ENCODE data around the gene NOP9. TPM values are rescaled to one million over a fixed set of nuclear protein-coding genes. Genes with fewer than 3 reads are reported as not detected.

NOP9 gene
- total RNA-seq, 4 donors from 2014 or later, result 19.4 to 29.2 (median 22.8) TPM

DNA sequence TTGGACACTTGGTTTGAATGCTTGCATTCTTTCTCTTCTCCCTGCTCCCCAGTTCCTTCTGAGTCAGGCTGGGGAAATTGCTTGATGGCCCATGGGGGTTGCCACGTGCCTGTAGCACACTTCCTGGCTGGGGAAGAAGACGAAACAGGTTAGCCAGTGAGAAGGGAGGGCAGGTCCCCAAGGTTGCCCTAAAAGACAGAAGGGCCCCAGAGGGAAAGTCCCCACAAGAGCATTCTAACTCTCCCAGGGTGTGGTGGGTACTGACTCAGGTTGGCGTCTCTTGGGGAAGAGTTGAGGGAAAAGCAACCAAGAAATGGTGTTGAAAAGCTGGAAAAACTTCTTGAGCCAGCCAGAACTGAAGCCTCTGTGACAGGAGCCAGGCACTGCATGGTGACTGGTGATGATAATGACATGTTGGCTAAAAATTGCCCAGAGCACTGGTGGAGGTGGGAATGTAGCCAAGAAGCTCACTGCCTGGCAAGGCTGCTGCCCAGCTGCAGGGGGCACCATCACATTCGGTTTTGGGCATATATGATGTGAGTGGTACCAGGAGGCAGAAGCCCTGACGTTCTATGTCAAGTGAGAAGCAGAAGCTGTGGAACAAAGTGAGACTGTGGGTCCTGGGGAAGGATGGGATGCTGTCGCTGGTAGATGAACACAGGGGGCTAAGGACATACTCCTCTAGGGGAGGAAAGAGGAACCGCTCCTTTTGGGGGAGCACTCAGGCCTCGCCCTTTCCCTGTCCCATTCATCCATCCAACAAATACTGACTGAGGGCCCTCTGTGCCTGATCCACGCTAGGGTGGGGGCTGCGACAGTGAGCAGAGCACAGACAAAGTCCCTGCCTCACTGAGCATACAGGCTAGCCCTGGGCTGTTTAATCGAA, 20.1 kb upstream of the NOP9 start:
- no peak for ATAC-seq
- Histone ChIP-seq H3K27me3 (no peaks in the 10 kb centered on the region), H3K9me3 (no peaks in the 10 kb centered on the region), H3K36me3 (no peaks in the 10 kb centered on the region), H3K27ac (no peak overlapping the region), H3K4me3 (no peak overlapping the region), H3K4me1 (no peaks in the 10 kb centered on the region)
- whole genome bisulfite sequencing, 2 donors (ENCODE audit: low coverage in 1 of 2), result 59 to 87% methylated on average over 5 to 6 of the region's 11 CpGs
- TF ChIP-seq EP300 (IDR thresholded peaks at IDR 0.05), result no peak
- no peak for TF ChIP-seq POLR2AphosphoS5 (IDR thresholded peaks at IDR 0.05)
- no peak for TF ChIP-seq POLR2A (IDR thresholded peaks at IDR 0.05)
- TF ChIP-seq, protein P1, sequence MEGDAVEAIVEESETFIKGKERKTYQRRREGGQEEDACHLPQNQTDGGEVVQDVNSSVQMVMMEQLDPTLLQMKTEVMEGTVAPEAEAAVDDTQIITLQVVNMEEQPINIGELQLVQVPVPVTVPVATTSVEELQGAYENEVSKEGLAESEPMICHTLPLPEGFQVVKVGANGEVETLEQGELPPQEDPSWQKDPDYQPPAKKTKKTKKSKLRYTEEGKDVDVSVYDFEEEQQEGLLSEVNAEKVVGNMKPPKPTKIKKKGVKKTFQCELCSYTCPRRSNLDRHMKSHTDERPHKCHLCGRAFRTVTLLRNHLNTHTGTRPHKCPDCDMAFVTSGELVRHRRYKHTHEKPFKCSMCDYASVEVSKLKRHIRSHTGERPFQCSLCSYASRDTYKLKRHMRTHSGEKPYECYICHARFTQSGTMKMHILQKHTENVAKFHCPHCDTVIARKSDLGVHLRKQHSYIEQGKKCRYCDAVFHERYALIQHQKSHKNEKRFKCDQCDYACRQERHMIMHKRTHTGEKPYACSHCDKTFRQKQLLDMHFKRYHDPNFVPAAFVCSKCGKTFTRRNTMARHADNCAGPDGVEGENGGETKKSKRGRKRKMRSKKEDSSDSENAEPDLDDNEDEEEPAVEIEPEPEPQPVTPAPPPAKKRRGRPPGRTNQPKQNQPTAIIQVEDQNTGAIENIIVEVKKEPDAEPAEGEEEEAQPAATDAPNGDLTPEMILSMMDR (IDR thresholded peaks at IDR 0.05), result no peak

DNA sequence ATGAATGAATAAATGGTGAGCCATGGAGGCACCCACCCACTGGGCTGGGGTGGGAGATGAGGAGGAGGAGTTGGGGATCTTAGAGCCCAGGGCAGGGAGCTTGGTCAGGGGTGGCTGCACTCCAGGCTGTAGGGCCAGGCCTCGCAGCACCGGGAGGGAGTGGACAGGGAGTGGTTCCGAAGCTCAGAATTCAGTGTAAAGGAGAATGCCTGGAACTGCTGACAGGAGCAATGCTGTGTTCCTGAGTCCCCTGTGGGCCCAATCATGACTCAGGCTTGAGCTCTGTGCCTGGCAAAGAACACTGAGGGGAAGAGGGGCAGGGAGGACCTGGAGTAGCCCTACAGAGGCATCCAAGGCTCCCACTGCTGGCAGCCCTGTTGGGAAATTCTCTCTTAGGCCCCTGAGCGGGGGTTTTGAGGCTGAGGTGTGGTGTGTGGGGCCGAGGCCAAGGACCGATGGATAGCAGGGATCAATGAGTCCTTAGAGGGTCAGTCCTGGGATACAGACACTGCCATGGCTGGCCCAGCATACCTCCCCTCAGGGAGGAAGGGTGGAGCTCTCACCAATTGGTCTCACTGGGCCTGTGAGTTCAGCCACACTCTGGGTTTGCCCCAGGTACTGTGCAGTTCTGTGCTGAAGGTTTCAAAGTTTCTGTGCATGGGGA, 18.7 kb upstream of the NOP9 start:
- H3K4me1 ChIP-seq, result no peaks in the 10 kb centered on the region
- H3K27ac ChIP-seq, result no peak overlapping the region
- WGBS, 2 donors (ENCODE audit: low coverage in 1 of 2), result 82 to 100% methylated on average over 1 to 3 of the region's 6 CpGs
- no peak for ATAC-seq
- no peaks in the 10 kb centered on the region for H3K27me3 ChIP-seq
- H3K9me3 ChIP-seq, result no peaks in the 10 kb centered on the region
- TF ChIP-seq POLR2A (IDR thresholded peaks at IDR 0.05), result no peak
- no peak for TF ChIP-seq POLR2AphosphoS5 (IDR thresholded peaks at IDR 0.05)
- TF ChIP-seq, protein P1 (IDR thresholded peaks at IDR 0.05), result no peak
- no peak for TF ChIP-seq EP300 (IDR thresholded peaks at IDR 0.05)
- no peaks in the 10 kb centered on the region for H3K36me3 ChIP-seq
- H3K4me3 ChIP-seq, result no peak overlapping the region

DNA sequence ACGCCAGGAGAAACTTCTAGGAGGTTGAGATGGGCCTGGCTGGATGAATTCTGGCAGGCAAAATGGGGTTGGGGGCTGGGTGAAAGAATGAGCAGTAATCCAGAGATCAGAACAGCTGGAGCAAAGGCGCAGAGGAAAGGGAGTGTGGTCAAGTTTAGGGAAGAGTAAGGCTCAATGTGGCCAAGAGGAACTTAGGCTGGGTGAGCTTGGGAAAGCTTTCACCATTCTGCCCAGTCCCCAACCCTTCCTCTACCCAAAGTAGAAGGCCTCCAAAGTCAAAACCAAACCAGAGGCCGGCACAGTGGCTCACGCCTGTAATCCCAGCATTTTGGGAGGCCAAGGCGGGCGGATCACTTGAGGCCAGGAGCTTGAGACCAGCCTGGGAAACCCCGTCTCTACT, 18.0 kb upstream of the NOP9 start:
- no peaks in the 10 kb centered on the region for H3K36me3 ChIP-seq

DNA sequence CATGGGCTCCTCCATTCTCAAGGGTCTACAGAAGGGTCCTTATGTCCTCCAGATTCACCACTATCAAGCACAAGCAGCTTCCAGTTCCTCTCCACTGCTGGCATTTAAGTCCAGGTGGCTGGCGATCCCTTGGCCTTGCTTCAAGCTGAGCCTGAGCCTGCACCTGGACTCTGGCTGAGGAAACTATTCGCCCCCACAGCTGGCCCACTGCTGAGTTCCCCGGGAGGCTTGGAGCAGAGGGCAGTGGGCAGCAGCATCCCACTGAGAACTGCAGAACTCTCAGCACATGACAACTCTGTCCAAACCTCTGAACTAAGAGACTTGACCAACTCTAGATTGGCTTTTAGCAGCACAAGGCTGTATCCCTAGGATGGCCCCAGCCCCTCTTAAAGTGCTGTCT, 16.9 kb upstream of the NOP9 start:
- Histone ChIP-seq H3K27me3 (no peaks in the 10 kb centered on the region), H3K27ac (no peak overlapping the region), H3K36me3 (no peaks in the 10 kb centered on the region), H3K9me3 (no peaks in the 10 kb centered on the region), H3K4me3 (no peak overlapping the region), H3K4me1 (no peaks in the 10 kb centered on the region)
- ATAC-seq, result no peak
- WGBS, 2 donors (ENCODE audit: low coverage in 1 of 2), result no CpG with 5 or more reads among the region's 3 CpGs
- TF ChIP-seq POLR2AphosphoS5 (IDR thresholded peaks at IDR 0.05), result no peak
- TF ChIP-seq, protein P1 (IDR thresholded peaks at IDR 0.05), result no peak
- no peak for TF ChIP-seq POLR2A (IDR thresholded peaks at IDR 0.05)
- no peak for TF ChIP-seq EP300 (IDR thresholded peaks at IDR 0.05)

More for the DNA sequence above, 18.0 kb upstream of the NOP9 start:
- H3K4me3 ChIP-seq, result no peak overlapping the region
- H3K9me3 ChIP-seq, result no peaks in the 10 kb centered on the region
- ATAC-seq, result no peak
- no peaks in the 10 kb centered on the region for H3K4me1 ChIP-seq
- H3K27me3 ChIP-seq, result no peaks in the 10 kb centered on the region
- TF ChIP-seq EP300 (IDR thresholded peaks at IDR 0.05), result no peak
- no peak overlapping the region for H3K27ac ChIP-seq
- WGBS, 2 donors (ENCODE audit: low coverage in 1 of 2), result 86 to 96% methylated on average over 4 of the region's 7 CpGs

DNA sequence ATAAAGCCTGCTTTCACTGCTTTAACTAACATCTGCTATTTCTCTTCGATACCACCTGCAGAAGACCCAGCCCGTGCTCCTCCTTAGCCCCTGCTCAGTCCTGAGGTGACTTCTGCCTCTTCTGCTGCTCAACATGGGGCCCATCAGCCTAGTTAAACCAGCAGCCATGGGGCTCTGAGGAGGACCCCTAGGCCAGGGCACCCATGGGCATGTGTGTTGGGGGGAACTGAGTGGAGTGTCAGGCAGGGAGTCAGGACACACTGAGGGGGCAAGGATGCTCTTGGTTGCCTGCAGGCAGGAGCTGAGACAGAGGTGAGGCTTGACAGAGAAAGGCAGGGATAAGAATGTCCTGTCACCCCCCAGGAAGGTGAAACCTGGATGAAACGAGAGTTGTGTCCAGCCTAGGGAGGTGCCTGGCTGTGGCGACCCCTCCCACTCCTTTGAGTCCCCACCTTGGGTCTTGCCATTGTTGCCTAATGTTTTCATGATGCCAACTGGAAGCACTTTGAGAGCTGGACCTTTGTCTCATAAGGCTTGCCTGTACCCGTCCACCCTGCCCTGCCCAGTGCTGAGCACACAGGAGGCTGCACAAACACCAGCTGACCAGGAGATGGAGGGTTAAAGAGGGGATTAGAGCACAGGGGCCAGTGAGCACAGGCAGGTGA, 15.7 kb upstream of the NOP9 start:
- 83% methylated on average over 2 of the region's 5 CpGs; no CpG with 5 or more reads in 1 of the 2 donors for WGBS, 2 donors (ENCODE audit: low coverage in 1 of 2)
- H3K36me3 ChIP-seq, result no peaks in the 10 kb centered on the region
- no peaks in the 10 kb centered on the region for H3K4me1 ChIP-seq
- no peaks in the 10 kb centered on the region for H3K27me3 ChIP-seq
- H3K9me3 ChIP-seq, result no peaks in the 10 kb centered on the region
- TF ChIP-seq POLR2AphosphoS5 (IDR thresholded peaks at IDR 0.05) (no peak), POLR2A (IDR thresholded peaks at IDR 0.05) (no peak), EP300 (IDR thresholded peaks at IDR 0.05) (no peak)
- TF ChIP-seq, protein P1 (IDR thresholded peaks at IDR 0.05), result no peak
- ATAC-seq, result no peak
- H3K27ac ChIP-seq, result no peak overlapping the region
- H3K4me3 ChIP-seq, result no peak overlapping the region

Data from gastroesophageal sphincter (tissue), 4 donors.